ENCODE measurements around the gene PPP1R7. TPM values are rescaled to one million over a fixed set of nuclear protein-coding genes. Genes with fewer than 3 reads are reported as not detected.

PPP1R7 gene
- total and polyA plus RNA-seq, 9 of the 15 experiments (the other 6 are each of a cell fraction or from before 2014, with no cell fraction given), result 37.5 to 75.0 (median 50.5) TPM

- TF ChIP-seq E2F6 (IDR thresholded peaks at IDR 0.05; ENCODE audit: borderline replicate concordance in 1 of 2, extremely low read depth in 1 of 2, insufficient read depth in 1 of 2, insufficient read length in 1 of 2, low read depth in 1 of 2, low read length in 1 of 2, poor library complexity in 1 of 2, severe bottlenecking in 1 of 2) (no peak), DLX4 (CRISPR knock-in tag; IDR thresholded peaks at IDR 0.05) (no peak), RBM15 (IDR thresholded peaks at IDR 0.05; ENCODE audit: insufficient read depth, low read length) (no peak), NFE2 (IDR thresholded peaks at IDR 0.05; ENCODE audit: low read depth) (no peak), MCM2 (IDR thresholded peaks at IDR 0.05; ENCODE audit: low read depth) (no peak), RCOR1 (IDR thresholded peaks at IDR 0.05; ENCODE audit: borderline replicate concordance in 1 of 2, low read depth in 2 of 2, low read length in 2 of 2) (no peak), ETV1 (tag; conservative IDR thresholded peaks at IDR 0.05; ENCODE audit: low read depth) (no peak), SNAPC5 (CRISPR knock-in tag; IDR thresholded peaks at IDR 0.05) (no peak), RNF2 (IDR thresholded peaks at IDR 0.05) (no peak)
These were observed 16.8 kb upstream of the PPP1R7 start (continued) for GRCh38 chr2:241133436-241133820.

- no peak overlapping the region for H3K9ac ChIP-seq (ENCODE audit: insufficient read depth in 1 of 2, low read depth in 2 of 2, low read length in 2 of 2)
- H4K20me1 ChIP-seq (replicated peaks; ENCODE audit: control insufficient read depth, insufficient read depth, low read length), result no peaks in the 10 kb centered on the region
- H3K4me1 ChIP-seq (replicated peaks in 1 of 2; ENCODE audit: control insufficient read depth in 2 of 2, insufficient read depth in 2 of 2, low read length in 2 of 2), result 0 out of 5 replicates have a peak, but pooled peaks cover 0 to 5% of the 10 kb centered on the region in 2 experiments
- H3K27ac ChIP-seq (ENCODE audit: extremely low read depth, low read depth, low read length), result no peak overlapping the region
- no peaks in the 10 kb centered on the region for H3K27me3 ChIP-seq (ENCODE audit: control insufficient read depth in 2 of 2, insufficient read depth in 2 of 2, low read length in 2 of 2)
- H3K36me3 ChIP-seq (ENCODE audit: control insufficient read depth, insufficient read depth, low read length), result peaks cover 27% of the 10 kb centered on the region; the same call in 1 of the 3 replicates
- POLR2A ChIA-PET, result interaction anchor here (0.6 kb wide), 1 partner anchor 78 kb away, joined by 3 read pairs; no protein-coding TSS in a partner anchor
- TF ChIP-seq HNRNPUL1 (IDR thresholded peaks at IDR 0.05; ENCODE audit: low read length) (no peak), DNMT1 (IDR thresholded peaks at IDR 0.05) (no peak), POLR3A (IDR thresholded peaks at IDR 0.05; ENCODE audit: borderline replicate concordance, extremely low read depth, insufficient read depth, insufficient read length) (no peak), RBM15 (IDR thresholded peaks at IDR 0.05; ENCODE audit: insufficient read depth, low read length) (no peak)
- WGBS (ENCODE audit: insufficient coverage, low coverage, missing lambda C conversion rate), result 84% methylated on average over 4 of the region's 7 CpGs
- FAIRE-seq (no peak), DNase-seq (ENCODE audit: extremely low read depth in 1 of 4, low spot score in 3 of 4) (no peak), ATAC-seq (no peak)
- H3K79me2 ChIP-seq (ENCODE audit: control insufficient read depth, insufficient read depth, low read length), result no peaks in the 10 kb centered on the region
- no peak overlapping the region for H3K4me2 ChIP-seq (ENCODE audit: insufficient read depth, low read length)
- H3K9me3 ChIP-seq (replicated peaks; ENCODE audit: control insufficient read depth, insufficient read depth, low read depth, low read length), result no peaks in the 10 kb centered on the region
- H3K9me1 ChIP-seq (ENCODE audit: control insufficient read depth, insufficient read depth, low read length), result no peaks in the 10 kb centered on the region
- no peak overlapping the region for H2AFZ ChIP-seq (ENCODE audit: low read depth, low read length)
- in situ Hi-C loops (cut with MboI), result no loop called here
- CTCF ChIA-PET (ENCODE audit: low intra/inter-chr PET ratio), result no interaction called here
- no TSS peak for BruUV-seq (replicated peaks)
- intact Hi-C loops (cut with micrococcal nuclease), result no loop called here
- H3K4me3 ChIP-seq, result no peak overlapping the region
These were observed 15.6 kb upstream of the PPP1R7 start for GRCh38 chr2:241134711-241135110.

Data from K562 (cell line).